HepG2 (cell line): Measurements from ENCODE around the gene PRPF38B. TPM values are rescaled to one million over a fixed set of nuclear protein-coding genes. Genes with fewer than 3 reads are reported as not detected.

ENCODE experiments used
- ARID2 ChIP-seq: sonication (generic); formaldehyde crosslinking; IDR thresholded peaks from 2 replicates; pipeline ENCODE4 v1.8.1; 2022; ENCODE audit warnings: mild to moderate bottlenecking, missing genetic modification reagents, borderline replicate concordance
- BATF2 ChIP-seq: sonication (generic); formaldehyde crosslinking; IDR thresholded peaks from 2 replicates; pipeline ENCODE4 v1.8.0; 2022; ENCODE audit warnings: mild to moderate bottlenecking, missing genetic modification reagents, moderate library complexity
- ERF ChIP-seq: IDR thresholded peaks from 2 replicates; pipeline ENCODE4 v1.6.1; 2018; ENCODE audit warnings: missing biosample characterization, missing genetic modification reagents
- FOSL1 ChIP-seq: sonication (generic); formaldehyde crosslinking; IDR thresholded peaks from 2 replicates; pipeline ENCODE4 v1.9.0; 2021; ENCODE audit warnings: missing genetic modification reagents, borderline replicate concordance
- FOXA1 ChIP-seq, 2 experiments: fragments of 450-650 bp in 1 of 2; sonication (generic) in 1 of 2; formaldehyde crosslinking in 1 of 2; IDR thresholded peaks; 2 replicates each; pipeline versions ENCODE4 v1.4.0 to v1.6.1; 2016 to 2020; ENCODE audit warnings: missing genetic modification reagents in 1 of 2
- HDAC6 ChIP-seq: fragments of 200-600 bp; sonication (generic); IDR thresholded peaks from 2 replicates; pipeline ENCODE4 v1.7.0; 2017; ENCODE audit warnings: mild to moderate bottlenecking, antibody characterized with exemption, low read length, low read depth
- LCORL ChIP-seq, 2 experiments: fragments of 450-650 bp in 1 of 2; sonication (generic) in 1 of 2; formaldehyde crosslinking in 1 of 2; IDR thresholded peaks; 2 replicates each; pipeline versions ENCODE4 v1.5.0 to v1.6.1; 2017 to 2020; ENCODE audit warnings: antibody characterized with exemption in 1 of 2, missing genetic modification reagents in 1 of 2
- RBM22 ChIP-seq: fragments of 200-400 bp; formaldehyde crosslinking; optimal IDR thresholded peaks from 2 replicates; pipeline ENCODE3; 2017; ENCODE audit warnings: mild to moderate bottlenecking, low read length, moderate library complexity
- SIX1 ChIP-seq: sonication (generic); formaldehyde crosslinking; IDR thresholded peaks from 2 replicates; pipeline ENCODE4 v1.4.0; 2020; ENCODE audit warnings: missing genetic modification reagents, borderline replicate concordance
- SIX4 ChIP-seq: sonication (generic); formaldehyde crosslinking; IDR thresholded peaks from 2 replicates; pipeline ENCODE4 v1.4.0; 2020; ENCODE audit warnings: missing genetic modification reagents
- SMC3 ChIP-seq: IDR thresholded peaks from 2 replicates; pipeline ENCODE4 v1.6.1; 2011; ENCODE audit warnings: low read length, improper control_type of control experiment
- ZNF10 ChIP-seq: sonication (generic); formaldehyde crosslinking; IDR thresholded peaks from 2 replicates; pipeline ENCODE4 v1.4.0; 2020; ENCODE audit warnings: mild to moderate bottlenecking, low read depth, missing genetic modification reagents, borderline replicate concordance
- ZNF224 ChIP-seq: sonication (generic); formaldehyde crosslinking; IDR thresholded peaks from 2 replicates; pipeline ENCODE4 v1.5.0; 2020; ENCODE audit warnings: mild to moderate bottlenecking, missing genetic modification reagents
- ZNF274 ChIP-seq: sonication (generic); formaldehyde crosslinking; IDR thresholded peaks from 2 replicates; pipeline ENCODE4 v1.5.1; 2020; ENCODE audit warnings: mild to moderate bottlenecking, missing genetic modification reagents
- ZNF549 ChIP-seq: sonication (generic); formaldehyde crosslinking; IDR thresholded peaks from 2 replicates; pipeline ENCODE4 v1.5.0; 2020; ENCODE audit warnings: missing genetic modification reagents
- ZNF580 ChIP-seq: IDR thresholded peaks from 2 replicates; pipeline ENCODE4 v1.6.1; 2016; ENCODE audit warnings: low read depth, borderline replicate concordance
- ZNF619 ChIP-seq: sonication (generic); formaldehyde crosslinking; IDR thresholded peaks from 2 replicates; pipeline ENCODE4 v1.4.0; 2020; ENCODE audit warnings: mild to moderate bottlenecking, missing genetic modification reagents
- ZNF800 ChIP-seq: sonication (generic); formaldehyde crosslinking; IDR thresholded peaks from 2 replicates; pipeline ENCODE4 v1.4.0; 2020; ENCODE audit warnings: missing genetic modification reagents
- polyA plus RNA-seq, 8 experiments: library from polyadenylated mRNA; depleted of rRNA in 3 of 8; stranded (reverse) in 7 of 8; unstranded in 1 of 8; fragments of >200 nt; fragmentation: Illumina TruSeq in 4 of 8; extraction: Trizol in 4 of 8; gene quantifications; 2 replicates each; pipeline versions ENCODE4 v1.2.1 to v1.2.3, GENCODE V29; 2011 to 2016; ENCODE audit warnings: low read depth in 4 of 8, missing spikeins in 1 of 8, mixed read lengths in 1 of 8; ENCODE audit not compliant: insufficient read depth in 1 of 8
- total RNA-seq, 5 experiments: library from RNA; depleted of rRNA; stranded (reverse); fragments of >200 nt; fragmentation: Illumina TruSeq; extraction: Trizol; gene quantifications; 2 replicates each; pipeline ENCODE4 v1.2.3, GENCODE V29; 2016; ENCODE audit warnings: low read depth in 1 of 5
- TF ChIP-seq, protein P1 (sequence below): sonication (generic); formaldehyde crosslinking; conservative IDR thresholded peaks from 2 replicates; pipeline ENCODE4 v1.5.0; 2020; ENCODE audit warnings: missing genetic modification reagents
- TF ChIP-seq, protein P2 (sequence below): sonication (generic); formaldehyde crosslinking; IDR thresholded peaks from 2 replicates; pipeline ENCODE4 v1.8.0; 2022; ENCODE audit warnings: missing genetic modification reagents, low read depth, mild to moderate bottlenecking, borderline replicate concordance
- TF ChIP-seq, protein P3 (sequence below): IDR thresholded peaks from 2 replicates; pipeline ENCODE4 v1.6.1; 2016; ENCODE audit warnings: missing biosample characterization, missing genetic modification reagents, low read depth

PRPF38B gene
- total and polyA plus RNA-seq, 2 of the 13 experiments (the other 11 are each of a cell fraction or from before 2014, with no cell fraction given), result 25.7 to 29.7 TPM

DNA sequence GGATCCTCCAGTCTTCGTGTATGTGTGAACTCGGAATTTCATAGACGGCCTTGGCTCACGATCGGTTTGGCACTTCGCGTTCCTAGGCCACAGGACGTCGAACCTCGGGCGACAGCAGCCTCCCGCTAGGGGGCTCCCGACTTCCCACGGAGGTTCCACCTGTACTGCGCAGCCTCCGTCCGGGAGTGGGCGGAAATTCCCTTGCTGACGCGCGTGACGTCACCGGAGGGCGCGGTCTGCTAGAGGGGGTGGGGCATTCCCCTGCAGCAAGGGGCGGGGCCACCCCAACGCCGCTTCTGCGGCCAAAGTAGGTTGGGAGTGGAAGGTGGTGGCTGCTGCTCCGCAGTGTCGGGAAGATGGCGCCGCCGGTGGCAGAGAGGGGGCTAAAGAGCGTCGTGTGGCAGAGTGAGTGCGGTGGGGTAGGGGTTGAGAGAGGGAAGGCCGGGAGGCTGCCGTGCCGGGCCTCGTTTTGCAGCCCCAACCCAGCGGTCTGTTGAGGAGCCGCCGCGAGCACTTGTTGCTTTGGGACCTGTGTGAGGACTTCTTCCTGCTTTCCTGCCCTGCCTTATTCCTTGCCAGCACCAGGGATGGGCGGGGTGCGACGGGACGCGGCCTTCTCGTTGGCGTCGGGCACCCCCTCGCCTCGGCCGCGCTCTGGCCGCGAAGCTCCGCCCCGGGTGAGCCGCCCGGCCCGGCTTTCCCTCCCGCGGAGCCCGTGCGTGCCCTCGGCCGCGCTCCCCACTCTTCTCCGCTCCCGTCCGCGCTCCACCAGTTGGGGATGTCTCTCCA is 54.5 kb downstream of the PRPF38B start, which contains the start of gene STXBP3 (continued):
- TF ChIP-seq BATF2 (CRISPR knock-in tag), result no peak
- 0 out of 2 replicates have a peak, but pooled peaks have one; percentile 67 for TF ChIP-seq ZNF619
- TF ChIP-seq, protein P1, sequence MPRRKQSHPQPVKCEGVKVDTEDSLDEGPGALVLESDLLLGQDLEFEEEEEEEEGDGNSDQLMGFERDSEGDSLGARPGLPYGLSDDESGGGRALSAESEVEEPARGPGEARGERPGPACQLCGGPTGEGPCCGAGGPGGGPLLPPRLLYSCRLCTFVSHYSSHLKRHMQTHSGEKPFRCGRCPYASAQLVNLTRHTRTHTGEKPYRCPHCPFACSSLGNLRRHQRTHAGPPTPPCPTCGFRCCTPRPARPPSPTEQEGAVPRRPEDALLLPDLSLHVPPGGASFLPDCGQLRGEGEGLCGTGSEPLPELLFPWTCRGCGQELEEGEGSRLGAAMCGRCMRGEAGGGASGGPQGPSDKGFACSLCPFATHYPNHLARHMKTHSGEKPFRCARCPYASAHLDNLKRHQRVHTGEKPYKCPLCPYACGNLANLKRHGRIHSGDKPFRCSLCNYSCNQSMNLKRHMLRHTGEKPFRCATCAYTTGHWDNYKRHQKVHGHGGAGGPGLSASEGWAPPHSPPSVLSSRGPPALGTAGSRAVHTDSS (CRISPR knock-in tag), result no peak
- no peak; the same call in 1 of the 2 replicates for TF ChIP-seq ZNF580 (CRISPR knock-in tag)
- TF ChIP-seq, protein P2, sequence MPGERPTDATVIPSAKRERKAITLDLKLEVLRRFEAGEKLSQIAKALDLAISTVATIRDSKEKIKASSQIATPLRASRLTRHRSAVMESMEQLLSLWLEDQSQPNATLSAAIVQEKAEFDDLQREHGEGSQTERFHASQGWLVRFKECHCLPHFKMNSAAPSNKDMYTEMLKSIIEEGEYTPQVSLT (CRISPR knock-in tag), result no peak; the same call in 1 of the 2 replicates
- TF ChIP-seq FOXA1 (IDR thresholded peaks at IDR 0.05), result no peak
- peak; percentile 25; the same call in 1 of the 2 replicates for TF ChIP-seq FOXA1 (CRISPR knock-in tag; IDR thresholded peaks at IDR 0.05)
- no peak for TF ChIP-seq SIX4 (CRISPR knock-in tag)
- TF ChIP-seq ERF (CRISPR knock-in tag), result peak; percentile 67; the same call in 1 of the 2 replicates
- TF ChIP-seq ZNF274, result peak; percentile 88
- no peak for TF ChIP-seq ZNF10 (CRISPR knock-in tag)
- no peak for TF ChIP-seq LCORL (IDR thresholded peaks at IDR 0.05)
- peak; percentile 79 for TF ChIP-seq LCORL (CRISPR knock-in tag; IDR thresholded peaks at IDR 0.05)
- no peak; the same call in 1 of the 2 replicates for TF ChIP-seq SMC3
- TF ChIP-seq ARID2 (CRISPR knock-in tag), result no peak
- no peak for TF ChIP-seq FOSL1 (CRISPR knock-in tag)
- TF ChIP-seq ZNF224, result no peak; the same call in 1 of the 2 replicates
- no peak for TF ChIP-seq HDAC6
- peak; percentile 27; the same call in 1 of the 2 replicates for TF ChIP-seq ZNF549 (CRISPR knock-in tag)
- TF ChIP-seq SIX1 (CRISPR knock-in tag), result no peak
- no peak for TF ChIP-seq ZNF800 (CRISPR knock-in tag)
- TF ChIP-seq, protein P3, sequence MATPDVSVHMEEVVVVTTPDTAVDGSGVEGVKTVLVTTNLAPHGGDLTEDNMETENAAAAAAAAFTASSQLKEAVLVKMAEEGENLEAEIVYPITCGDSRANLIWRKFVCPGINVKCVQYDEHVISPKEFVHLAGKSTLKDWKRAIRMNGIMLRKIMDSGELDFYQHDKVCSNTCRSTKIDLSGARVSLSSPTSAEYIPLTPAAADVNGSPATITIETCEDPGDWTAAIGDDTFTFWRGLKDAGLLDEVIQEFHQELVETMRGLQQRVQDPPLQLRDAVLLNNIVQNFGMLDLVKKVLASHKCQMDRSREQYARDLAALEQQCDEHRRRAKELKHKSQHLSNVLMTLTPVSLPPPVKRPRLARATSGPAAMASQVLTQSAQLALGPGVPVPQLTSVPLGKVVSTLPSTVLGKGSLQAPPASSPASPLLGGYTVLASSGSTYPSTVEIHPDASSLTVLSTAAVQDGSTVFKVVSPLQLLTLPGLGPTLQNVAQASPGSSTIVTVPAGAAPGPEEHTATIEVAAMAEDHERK (CRISPR knock-in tag), result no peak
- TF ChIP-seq RBM22, result no peak
